Gastroesophageal sphincter (tissue), 3 donors: ENCODE results near the gene GRK5.

Experiments
- CTCF ChIP-seq, 4 experiments: fragments of 200-600 bp in 2 of 4; fragments of 450-650 bp in 2 of 4; sonication (generic) in 1 of 4; IDR thresholded peaks; one replicate each; pipeline ENCODE4 v1.5.1; 2017 to 2019; ENCODE audit warnings: antibody characterized with exemption in 4 of 4, mild to moderate bottlenecking in 2 of 4, moderate library complexity in 2 of 4
- POLR2A ChIP-seq, 2 donors: fragments of 450-650 bp; IDR thresholded peaks; one replicate each; pipeline ENCODE4 v1.6.1; 2017; ENCODE audit warnings: antibody characterized with exemption in 2 of 2, mild to moderate bottlenecking in 2 of 2, moderate library complexity in 1 of 2
- POLR2AphosphoS5 ChIP-seq: sonication (generic); formaldehyde crosslinking; IDR thresholded peaks from one replicate; pipeline ENCODE4 v1.6.1; 2017; ENCODE audit warnings: antibody characterized with exemption

- TF ChIP-seq CTCF (IDR thresholded peaks at IDR 0.05) = no peak
- TF ChIP-seq POLR2AphosphoS5 = no peak
- no peak for TF ChIP-seq POLR2A (IDR thresholded peaks at IDR 0.05)
Observed at GRCh38 chr10:119496273-119496672, 288.9 kb downstream of the GRK5 start.
